Activated B cell treated with CpG ODN at 0.5 μM for 24 hours (primary cell): Measurements from ENCODE around the gene PLEKHA8. TPM values are rescaled to one million over a fixed set of nuclear protein-coding genes. Genes with fewer than 3 reads are reported as not detected.

Source experiments
- ATAC-seq: fragments of 200-7000 bp; cut with Tn5 transposase; one replicate; pipeline ENCODE4 v1.10.0; 2021; ENCODE audit warnings: low read depth, mild to moderate bottlenecking, moderate library complexity
- CTCF ChIA-PET: fragments of 350-600 bp; sonication (Branson Sonifier 250); formaldehyde crosslinking; loops from one replicate; lab custom pipeline; 2021; ENCODE audit warnings: antibody characterized with exemption; lab: Charles Lee
- POLR2A ChIA-PET: fragments of 350-600 bp; sonication (Branson Sonifier 250); formaldehyde crosslinking; loops from one replicate; lab custom pipeline; 2021; ENCODE audit warnings: antibody characterized with exemption; lab: Charles Lee
- DNase-seq: peaks from one replicate; pipeline ENCODE4 v3.0.0; 2022
- H3K27ac Mint-ChIP-seq: one replicate; pipeline ENCODE4 v1.8.0; 2020; ENCODE audit warnings: mixed read lengths
- H3K27me3 Mint-ChIP-seq: one replicate; pipeline ENCODE4 v1.8.0; 2021; ENCODE audit warnings: mixed read lengths
- H3K36me3 Mint-ChIP-seq: one replicate; pipeline ENCODE4 v1.8.0; 2021; ENCODE audit warnings: low read depth, mixed read lengths
- H3K4me1 Mint-ChIP-seq: one replicate; pipeline ENCODE4 v1.8.0; 2021; ENCODE audit warnings: mixed read lengths
- H3K4me3 Mint-ChIP-seq: one replicate; pipeline ENCODE4 v1.8.0; 2020; ENCODE audit warnings: mild to moderate bottlenecking, mixed read lengths
- H3K9me3 Mint-ChIP-seq: one replicate; pipeline ENCODE4 v1.8.0; 2020; ENCODE audit warnings: mixed read lengths
- CTCF ChIP-seq: fragments of 200-600 bp; IDR thresholded peaks from one replicate; pipeline ENCODE4 v1.8.0; 2022; ENCODE audit warnings: antibody characterized with exemption, mild to moderate bottlenecking
- intact Hi-C: fragments of 100-400 bp; cut with micrococcal nuclease; formaldehyde crosslinking; loops from one replicate; pipeline ENCODE4 v1.15.1; 2024
- total RNA-seq: library from RNA; stranded (reverse); gene quantifications from 2 replicates; pipeline ENCODE4 v1.2.3, GENCODE V29; 2022

The PLEKHA8 gene
- total RNA-seq, 1 donor from 2014 or later = 9.3 TPM

- intact Hi-C loops = loop anchor here (1.0 to 5.0 kb wide), 10 partner anchors 34 to 502 kb away; partner anchors contain the start of genes PLEKHA8 and SCRN1
- CTCF ChIA-PET = interaction anchor here (1.0 to 5.7 kb wide), 16 partner anchors 13 to 505 kb away, joined by 3 to 76 read pairs (median 6); partner anchors contain the start of genes FKBP14, MTURN and PLEKHA8
- POLR2A ChIA-PET = no interaction called here
- Mint-ChIP-seq H3K4me3 (no peak overlapping the region), H3K27ac (peak overlapping the region; percentile 50), H3K9me3 (no peaks in the 10 kb centered on the region), H3K36me3 (peaks cover 13% of the 10 kb centered on the region), H3K4me1 (peaks cover 20% of the 10 kb centered on the region), H3K27me3 (no peaks in the 10 kb centered on the region)
- peak; percentile 42 for TF ChIP-seq CTCF
- DNase-seq (no peak), ATAC-seq (peak; percentile 87)
These were observed 34.4 kb downstream of the PLEKHA8 start for GRCh38 chr7:30062587-30062986.

GRCh38 chr7:30065746-30066145 is 37.5 kb downstream of the PLEKHA8 start:
- ATAC-seq = no peak
- H3K27me3 Mint-ChIP-seq = no peaks in the 10 kb centered on the region
- POLR2A ChIA-PET = no interaction called here

GRCh38 chr7:30066687-30067086 is 38.5 kb downstream of the PLEKHA8 start:
- peaks cover 12% of the 10 kb centered on the region for H3K36me3 Mint-ChIP-seq
- POLR2A ChIA-PET = no interaction called here

More at GRCh38 chr7:30065746-30066145, 37.5 kb downstream of the PLEKHA8 start:
- CTCF ChIA-PET = no interaction called here
- no peak for TF ChIP-seq CTCF
- no peak overlapping the region for H3K4me3 Mint-ChIP-seq
- intact Hi-C loops = no loop called here
- DNase-seq = no peak
- H3K27ac Mint-ChIP-seq = no peak overlapping the region
- H3K4me1 Mint-ChIP-seq = peaks cover 16% of the 10 kb centered on the region
- no peaks in the 10 kb centered on the region for H3K9me3 Mint-ChIP-seq
- peaks cover 7% of the 10 kb centered on the region for H3K36me3 Mint-ChIP-seq

GRCh38 chr7:30068117-30068516 is 39.9 kb downstream of the PLEKHA8 start:
- TF ChIP-seq CTCF = no peak
- Mint-ChIP-seq H3K9me3 (no peaks in the 10 kb centered on the region), H3K4me1 (no peaks in the 10 kb centered on the region), H3K36me3 (peaks cover 12% of the 10 kb centered on the region), H3K4me3 (no peak overlapping the region), H3K27me3 (no peaks in the 10 kb centered on the region), H3K27ac (no peak overlapping the region)
- intact Hi-C loops = no loop called here
- CTCF ChIA-PET = no interaction called here
- ATAC-seq = no peak
- POLR2A ChIA-PET = no interaction called here
- no peak for DNase-seq

More at GRCh38 chr7:30066687-30067086, 38.5 kb downstream of the PLEKHA8 start:
- no peak for ATAC-seq
- H3K4me3 Mint-ChIP-seq = no peak overlapping the region
- peaks cover 9% of the 10 kb centered on the region for H3K4me1 Mint-ChIP-seq
- intact Hi-C loops = no loop called here
- DNase-seq = no peak
- no peaks in the 10 kb centered on the region for H3K27me3 Mint-ChIP-seq
- H3K9me3 Mint-ChIP-seq = no peaks in the 10 kb centered on the region
- CTCF ChIA-PET = no interaction called here
- H3K27ac Mint-ChIP-seq = no peak overlapping the region
- no peak for TF ChIP-seq CTCF

GRCh38 chr7:30069096-30069867 is 41.1 kb downstream of the PLEKHA8 start:
- Mint-ChIP-seq H3K4me1 (peaks cover under 1% of the 10 kb centered on the region), H3K36me3 (peaks cover 6% of the 10 kb centered on the region), H3K27me3 (no peaks in the 10 kb centered on the region), H3K4me3 (no peak overlapping the region), H3K27ac (no peak overlapping the region), H3K9me3 (no peaks in the 10 kb centered on the region)
- TF ChIP-seq CTCF = no peak
- DNase-seq = no peak
- ChIA-PET CTCF (no interaction called here), POLR2A (no interaction called here)
- intact Hi-C loops = no loop called here
- ATAC-seq = no peak
